Stimulated activated CD8-positive, alpha-beta memory T cell treated with anti-CD3 and anti-CD28 coated beads, Interleukin-15, amount 100 ng/mL, for 1 hour (primary cell): ENCODE results near the gene XCL1.

Source experiments
- DNase-seq: peaks from one replicate; pipeline ENCODE4 v3.0.0-alpha.2; 2020; ENCODE audit warnings: low read depth

The XCL1 gene

GRCh38 chr1:168605443-168605842 lies 29.0 kb downstream of the XCL1 start:
- DNase-seq = no peak

- no peak for DNase-seq
Observed at GRCh38 chr1:168606096-168606495, 29.7 kb downstream of the XCL1 start.

- DNase-seq = no peak
Observed at GRCh38 chr1:168607872-168608428, 31.5 kb downstream of the XCL1 start.

GRCh38 chr1:168608796-168609715 lies 32.7 kb downstream of the XCL1 start:
- no peak for DNase-seq

- DNase-seq = no peak
Observed at GRCh38 chr1:168609741-168610510, 33.5 kb downstream of the XCL1 start.

GRCh38 chr1:168613038-168613451 lies 36.6 kb downstream of the XCL1 start:
- no peak for DNase-seq

- DNase-seq = no peak
Observed at GRCh38 chr1:168613691-168614231, 37.4 kb downstream of the XCL1 start.

- no peak for DNase-seq
Observed at GRCh38 chr1:168614235-168614634, 37.8 kb downstream of the XCL1 start.

GRCh38 chr1:168615965-168616364 lies 39.6 kb downstream of the XCL1 start:
- DNase-seq = no peak

GRCh38 chr1:168617974-168618750 lies 41.8 kb downstream of the XCL1 start:
- no peak for DNase-seq

- DNase-seq = no peak
Observed at GRCh38 chr1:168618886-168619285, 42.5 kb downstream of the XCL1 start.

GRCh38 chr1:168621356-168621755 lies 45.0 kb downstream of the XCL1 start:
- no peak for DNase-seq

- DNase-seq = no peak
Observed at GRCh38 chr1:168623003-168623828, 46.8 kb downstream of the XCL1 start.

GRCh38 chr1:168623831-168624230 lies 47.4 kb downstream of the XCL1 start:
- no peak for DNase-seq

- no peak for DNase-seq
Observed at GRCh38 chr1:168626326-168626725, 49.9 kb downstream of the XCL1 start.

- no peak for DNase-seq
Observed at GRCh38 chr1:168627370-168627769, 51.0 kb downstream of the XCL1 start.

- DNase-seq = no peak
Observed at GRCh38 chr1:168628807-168629206, 52.4 kb downstream of the XCL1 start.

- DNase-seq = no peak
Observed at GRCh38 chr1:168629466-168629865, 53.1 kb downstream of the XCL1 start.
